ENCODE data around the gene PON2.

GRCh38 chr7:95473276-95473985, 38.6 kb upstream of the PON2 start:
- TF ChIP-seq ESRRA (IDR thresholded peaks at IDR 0.05; ENCODE audit: low read length) (no peak), ZZZ3 (IDR thresholded peaks at IDR 0.05; ENCODE audit: control insufficient read depth, insufficient read length, low read depth) (no peak), CTCF (IDR thresholded peaks at IDR 0.05 in 2 of 3, conservative IDR thresholded peaks at IDR 0.05 in 1 of 3; ENCODE audit: control insufficient read depth in 2 of 3, extremely low read depth in 1 of 3, insufficient read depth in 1 of 3, low read depth in 3 of 3, low read length in 3 of 3) (no peak), MYC (IDR thresholded peaks at IDR 0.05; ENCODE audit: insufficient read depth, insufficient read length, insufficient replicate concordance, low read length, severe bottlenecking) (no peak), ZBTB11 (CRISPR knock-in tag; IDR thresholded peaks at IDR 0.05) (no peak), SRF (IDR thresholded peaks at IDR 0.05; ENCODE audit: low read depth in 2 of 2, low read length in 2 of 2) (no peak), POLR2A (IDR thresholded peaks at IDR 0.05; ENCODE audit: low read depth, low read length) (no peak), YY1 (IDR thresholded peaks at IDR 0.05; ENCODE audit: low read depth, low read length) (no peak)
